Rectal smooth muscle tissue (tissue), 1 donor: ENCODE data around the gene DHRSX.
"Not testable (repeated sequence)": the region's sequence is repeated elsewhere in the genome, so short reads cannot be mapped to it uniquely, and the experiment has no call there.

ENCODE experiments used
- H3K27ac ChIP-seq: one replicate; pipeline ENCODE4 v1.7.0; 2013; ENCODE audit warnings: low read depth, low read length, inconsistent platforms
- H3K27me3 ChIP-seq: one replicate; pipeline ENCODE4 v1.7.0; 2013; ENCODE audit warnings: low read length; ENCODE audit not compliant: control insufficient read depth, insufficient read depth
- H3K36me3 ChIP-seq: one replicate; pipeline ENCODE4 v1.7.0; 2013; ENCODE audit warnings: low read length; ENCODE audit not compliant: control insufficient read depth, insufficient read depth
- H3K4me1 ChIP-seq: one replicate; pipeline ENCODE4 v1.7.0; 2013; ENCODE audit warnings: low read length; ENCODE audit not compliant: control insufficient read depth, insufficient read depth
- H3K4me3 ChIP-seq: one replicate; pipeline ENCODE4 v1.7.0; 2013; ENCODE audit warnings: low read length
- H3K9ac ChIP-seq: one replicate; pipeline ENCODE4 v1.7.0; 2013; ENCODE audit warnings: low read length

DHRSX gene

GRCh38 chrX:2536974-2537373 lies 36.2 kb upstream of the DHRSX start:
- Histone ChIP-seq H3K4me1 (no peaks in the 10 kb centered on the region), H3K27ac (no peak overlapping the region), H3K4me3 (no peak overlapping the region), H3K27me3 (no peaks in the 10 kb centered on the region), H3K36me3 (no peaks in the 10 kb centered on the region), H3K9ac (no peak overlapping the region)

- Histone ChIP-seq H3K27me3 (no peaks in the 10 kb centered on the region), H3K9ac (no peak overlapping the region), H3K27ac (no peak overlapping the region), H3K4me1 (no peaks in the 10 kb centered on the region), H3K36me3 (no peaks in the 10 kb centered on the region), H3K4me3 (no peak overlapping the region)
These were observed 35.4 kb upstream of the DHRSX start for GRCh38 chrX:2536141-2536540.

GRCh38 chrX:2534261-2535021 lies 33.7 kb upstream of the DHRSX start:
- H3K4me1 ChIP-seq, H3K27me3 ChIP-seq, H3K4me3 ChIP-seq, H3K36me3 ChIP-seq, H3K9ac ChIP-seq, H3K27ac ChIP-seq: not testable (repeated sequence)

GRCh38 chrX:2533424-2533823 lies 32.6 kb upstream of the DHRSX start:
- H3K36me3 ChIP-seq = no peaks in the 10 kb centered on the region
- no peaks in the 10 kb centered on the region for H3K27me3 ChIP-seq
- H3K4me3 ChIP-seq = no peak overlapping the region
- no peaks in the 10 kb centered on the region for H3K4me1 ChIP-seq
- H3K27ac ChIP-seq = no peak overlapping the region
- H3K9ac ChIP-seq = no peak overlapping the region

- Histone ChIP-seq H3K4me3 (no peak overlapping the region), H3K27ac (no peak overlapping the region), H3K9ac (no peak overlapping the region), H3K4me1 (no peaks in the 10 kb centered on the region), H3K36me3 (no peaks in the 10 kb centered on the region), H3K27me3 (no peaks in the 10 kb centered on the region)
These were observed 25.6 kb upstream of the DHRSX start for GRCh38 chrX:2526390-2526789.

GRCh38 chrX:2523911-2524310 lies 23.1 kb upstream of the DHRSX start:
- no peaks in the 10 kb centered on the region for H3K4me1 ChIP-seq
- H3K36me3 ChIP-seq = no peaks in the 10 kb centered on the region
- H3K9ac ChIP-seq = no peak overlapping the region
- no peaks in the 10 kb centered on the region for H3K27me3 ChIP-seq
- H3K27ac ChIP-seq = no peak overlapping the region
- H3K4me3 ChIP-seq = no peak overlapping the region

GRCh38 chrX:2521927-2522386 lies 21.2 kb upstream of the DHRSX start:
- Histone ChIP-seq H3K9ac (no peak overlapping the region), H3K36me3 (no peaks in the 10 kb centered on the region), H3K27ac (no peak overlapping the region), H3K27me3 (no peaks in the 10 kb centered on the region), H3K4me3 (no peak overlapping the region), H3K4me1 (no peaks in the 10 kb centered on the region)

- H3K36me3 ChIP-seq = no peaks in the 10 kb centered on the region
- no peaks in the 10 kb centered on the region for H3K27me3 ChIP-seq
- no peaks in the 10 kb centered on the region for H3K4me1 ChIP-seq
- no peak overlapping the region for H3K9ac ChIP-seq
- H3K4me3 ChIP-seq = no peak overlapping the region
- H3K27ac ChIP-seq = no peak overlapping the region
These were observed 20.5 kb upstream of the DHRSX start for GRCh38 chrX:2521092-2521926.

GRCh38 chrX:2520539-2520938 lies 19.8 kb upstream of the DHRSX start:
- Histone ChIP-seq H3K27ac (no peak overlapping the region), H3K4me3 (no peak overlapping the region)

GRCh38 chrX:2519638-2520037 lies 18.9 kb upstream of the DHRSX start:
- H3K4me3 ChIP-seq, H3K27ac ChIP-seq, H3K27me3 ChIP-seq, H3K9ac ChIP-seq, H3K36me3 ChIP-seq, H3K4me1 ChIP-seq: not testable (repeated sequence)

More at GRCh38 chrX:2520539-2520938, 19.8 kb upstream of the DHRSX start:
- no peaks in the 10 kb centered on the region for H3K36me3 ChIP-seq
- no peak overlapping the region for H3K9ac ChIP-seq
- no peaks in the 10 kb centered on the region for H3K4me1 ChIP-seq
- H3K27me3 ChIP-seq = no peaks in the 10 kb centered on the region

- no peak overlapping the region for H3K4me3 ChIP-seq
- H3K27ac ChIP-seq = no peak overlapping the region
- H3K27me3 ChIP-seq = no peaks in the 10 kb centered on the region
- no peaks in the 10 kb centered on the region for H3K4me1 ChIP-seq
- no peaks in the 10 kb centered on the region for H3K36me3 ChIP-seq
- H3K9ac ChIP-seq = no peak overlapping the region
These were observed 16.3 kb upstream of the DHRSX start for GRCh38 chrX:2517055-2517454.

GRCh38 chrX:2516623-2517022 lies 15.8 kb upstream of the DHRSX start:
- no peaks in the 10 kb centered on the region for H3K4me1 ChIP-seq
- no peak overlapping the region for H3K9ac ChIP-seq
- H3K27me3 ChIP-seq = no peaks in the 10 kb centered on the region
- H3K36me3 ChIP-seq = no peaks in the 10 kb centered on the region
- no peak overlapping the region for H3K27ac ChIP-seq
- no peak overlapping the region for H3K4me3 ChIP-seq
